ENCODE data around the gene PCMT1. TPM values are rescaled to one million over a fixed set of nuclear protein-coding genes. Genes with fewer than 3 reads are reported as not detected.
A peak's percentile ranks its signal among the peaks of the same experiment; 100 is the strongest.

PCMT1 gene
- total and polyA plus RNA-seq, 2 of the 13 experiments (the other 11 are each of a cell fraction or from before 2014, with no cell fraction given) = 112 to 169 TPM

DNA sequence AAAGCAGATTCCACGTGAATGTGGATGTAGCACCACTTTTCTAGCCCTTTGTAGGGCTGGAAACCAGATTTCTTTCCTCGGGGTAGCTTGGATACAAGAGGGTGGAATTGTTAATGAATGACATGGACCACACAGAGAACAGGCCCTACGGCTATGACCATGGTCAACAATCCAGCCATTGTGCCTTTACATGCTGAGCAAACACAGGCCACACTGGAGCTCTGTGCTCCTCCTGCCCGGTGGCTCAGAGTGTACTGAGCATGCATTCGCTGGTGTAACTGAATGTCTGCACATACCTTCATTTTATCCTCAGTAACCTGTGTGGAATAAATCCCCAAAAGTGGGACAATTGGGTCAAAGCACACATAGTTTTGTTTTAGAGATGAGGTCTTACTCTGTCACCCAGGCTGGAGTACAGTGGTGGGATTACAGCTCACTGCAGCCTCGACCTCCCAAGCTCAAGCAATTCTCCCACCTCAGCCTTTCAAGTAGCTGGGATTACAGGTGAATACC lies 81.8 kb downstream of the PCMT1 start (continued):
- TF ChIP-seq ZSCAN20 (CRISPR knock-in tag; IDR thresholded peaks at IDR 0.05; ENCODE audit: borderline replicate concordance) = no peak
- no peak for TF ChIP-seq ZNF121 (CRISPR knock-in tag; IDR thresholded peaks at IDR 0.05)
- no peak for TF ChIP-seq ZXDC (CRISPR knock-in tag; IDR thresholded peaks at IDR 0.05)
- TF ChIP-seq ZNF33B (CRISPR knock-in tag; IDR thresholded peaks at IDR 0.05) = no peak
- TF ChIP-seq ZBTB46 (CRISPR knock-in tag; IDR thresholded peaks at IDR 0.05; ENCODE audit: borderline replicate concordance) = no peak
- no peak for TF ChIP-seq HES4 (CRISPR knock-in tag; IDR thresholded peaks at IDR 0.05; ENCODE audit: borderline replicate concordance)
- no peak for TF ChIP-seq ZNF3 (CRISPR knock-in tag; IDR thresholded peaks at IDR 0.05)
- no peak for TF ChIP-seq PLRG1 (conservative IDR thresholded peaks at IDR 0.05)
- TF ChIP-seq, protein P1, sequence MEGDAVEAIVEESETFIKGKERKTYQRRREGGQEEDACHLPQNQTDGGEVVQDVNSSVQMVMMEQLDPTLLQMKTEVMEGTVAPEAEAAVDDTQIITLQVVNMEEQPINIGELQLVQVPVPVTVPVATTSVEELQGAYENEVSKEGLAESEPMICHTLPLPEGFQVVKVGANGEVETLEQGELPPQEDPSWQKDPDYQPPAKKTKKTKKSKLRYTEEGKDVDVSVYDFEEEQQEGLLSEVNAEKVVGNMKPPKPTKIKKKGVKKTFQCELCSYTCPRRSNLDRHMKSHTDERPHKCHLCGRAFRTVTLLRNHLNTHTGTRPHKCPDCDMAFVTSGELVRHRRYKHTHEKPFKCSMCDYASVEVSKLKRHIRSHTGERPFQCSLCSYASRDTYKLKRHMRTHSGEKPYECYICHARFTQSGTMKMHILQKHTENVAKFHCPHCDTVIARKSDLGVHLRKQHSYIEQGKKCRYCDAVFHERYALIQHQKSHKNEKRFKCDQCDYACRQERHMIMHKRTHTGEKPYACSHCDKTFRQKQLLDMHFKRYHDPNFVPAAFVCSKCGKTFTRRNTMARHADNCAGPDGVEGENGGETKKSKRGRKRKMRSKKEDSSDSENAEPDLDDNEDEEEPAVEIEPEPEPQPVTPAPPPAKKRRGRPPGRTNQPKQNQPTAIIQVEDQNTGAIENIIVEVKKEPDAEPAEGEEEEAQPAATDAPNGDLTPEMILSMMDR (CRISPR knock-in tag; IDR thresholded peaks at IDR 0.05) = peak; percentile 25; the same call in 1 of the 2 replicates
- TF ChIP-seq ZNF557 (CRISPR knock-in tag; IDR thresholded peaks at IDR 0.05) = no peak
- no peak; the same call in 1 of the 2 replicates for TF ChIP-seq HNF1B (CRISPR knock-in tag; IDR thresholded peaks at IDR 0.05)
- TF ChIP-seq NCOA2 (CRISPR knock-in tag; IDR thresholded peaks at IDR 0.05) = peak; percentile 58
- no peak for TF ChIP-seq CSRNP1 (CRISPR knock-in tag; IDR thresholded peaks at IDR 0.05)
- no peak for TF ChIP-seq PBX3 (CRISPR knock-in tag; IDR thresholded peaks at IDR 0.05; ENCODE audit: borderline replicate concordance)
- TF ChIP-seq ETS1 (CRISPR knock-in tag; IDR thresholded peaks at IDR 0.05) = no peak
- no peak for TF ChIP-seq RNF2 (conservative IDR thresholded peaks at IDR 0.05; ENCODE audit: low read depth)
- TF ChIP-seq CBX5 (CRISPR knock-in tag; IDR thresholded peaks at IDR 0.05; ENCODE audit: borderline replicate concordance) = 0 out of 2 replicates have a peak, but pooled peaks have one; percentile 55
- peak; percentile 75; the same call in 1 of the 2 replicates for TF ChIP-seq ZSCAN9 (CRISPR knock-in tag; IDR thresholded peaks at IDR 0.05; ENCODE audit: borderline replicate concordance)
